Transverse colon (tissue), 3 donors: ENCODE data around the gene CNNM2.

Experiments
- EP300 ChIP-seq: sonication (generic); formaldehyde crosslinking; IDR thresholded peaks from one replicate; pipeline ENCODE4 v1.6.1; 2017; ENCODE audit warnings: antibody characterized with exemption, low read depth
- POLR2A ChIP-seq: fragments of 450-650 bp; IDR thresholded peaks from one replicate; pipeline ENCODE4 v1.6.1; 2016; ENCODE audit warnings: antibody characterized with exemption, mild to moderate bottlenecking, moderate library complexity
- TF ChIP-seq, protein P1 (sequence below), 5 experiments: fragments of 200-600 bp in 3 of 5; fragments of 450-650 bp in 2 of 5; sonication (generic) in 3 of 5; IDR thresholded peaks; 1 replicate in 2 of 5; 2 replicates in 3 of 5; pipeline ENCODE4 v1.5.1; 2016 to 2017; ENCODE audit warnings: antibody characterized with exemption in 5 of 5, inconsistent platforms in 3 of 5, mild to moderate bottlenecking in 2 of 5, moderate library complexity in 1 of 5

- TF ChIP-seq, protein P1, sequence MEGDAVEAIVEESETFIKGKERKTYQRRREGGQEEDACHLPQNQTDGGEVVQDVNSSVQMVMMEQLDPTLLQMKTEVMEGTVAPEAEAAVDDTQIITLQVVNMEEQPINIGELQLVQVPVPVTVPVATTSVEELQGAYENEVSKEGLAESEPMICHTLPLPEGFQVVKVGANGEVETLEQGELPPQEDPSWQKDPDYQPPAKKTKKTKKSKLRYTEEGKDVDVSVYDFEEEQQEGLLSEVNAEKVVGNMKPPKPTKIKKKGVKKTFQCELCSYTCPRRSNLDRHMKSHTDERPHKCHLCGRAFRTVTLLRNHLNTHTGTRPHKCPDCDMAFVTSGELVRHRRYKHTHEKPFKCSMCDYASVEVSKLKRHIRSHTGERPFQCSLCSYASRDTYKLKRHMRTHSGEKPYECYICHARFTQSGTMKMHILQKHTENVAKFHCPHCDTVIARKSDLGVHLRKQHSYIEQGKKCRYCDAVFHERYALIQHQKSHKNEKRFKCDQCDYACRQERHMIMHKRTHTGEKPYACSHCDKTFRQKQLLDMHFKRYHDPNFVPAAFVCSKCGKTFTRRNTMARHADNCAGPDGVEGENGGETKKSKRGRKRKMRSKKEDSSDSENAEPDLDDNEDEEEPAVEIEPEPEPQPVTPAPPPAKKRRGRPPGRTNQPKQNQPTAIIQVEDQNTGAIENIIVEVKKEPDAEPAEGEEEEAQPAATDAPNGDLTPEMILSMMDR (IDR thresholded peaks at IDR 0.05) = no peak
- TF ChIP-seq EP300 = no peak
- TF ChIP-seq POLR2A = no peak
These were observed 44.2 kb downstream of the CNNM2 start for GRCh38 chr10:102962267-102962666.
